SK-N-MC (cell line): ENCODE results near the gene PPP1R1C.

Source experiments
- EZH2 ChIP-seq: fragments of 200-600 bp; sonication (generic); IDR thresholded peaks from one replicate; pipeline ENCODE4 v1.6.1; 2017; ENCODE audit warnings: antibody characterized with exemption
- POLR2AphosphoS5 ChIP-seq: IDR thresholded peaks from 2 replicates; pipeline ENCODE4 v1.6.1; 2012; ENCODE audit warnings: mild to moderate bottlenecking, low read depth, low read length, borderline replicate concordance

- TF ChIP-seq EZH2 (no peak), POLR2AphosphoS5 (no peak)
These were observed 28.0 kb upstream of the PPP1R1C start for GRCh38 chr2:181957668-181958067.
